Activated naive CD4-positive, alpha-beta T cell treated with Interleukin-2 at 50 U/mL for 16 hours (primary cell): ENCODE data around the gene OR9K2.
"Not testable (repeated sequence)": the region's sequence is repeated elsewhere in the genome, so short reads cannot be mapped to it uniquely, and the experiment has no call there.

Experiments used
- DNase-seq: peaks from one replicate; pipeline ENCODE4 v3.0.0-alpha.2; 2020

OR9K2 gene

GRCh38 chr12:55126106-55126505 is at the start of gene OR9K2:
Gene OR9K2 (plus strand): TSS chr12:55126406. CDS start chr12:55129835, 3,429 bp downstream.
- no peak for DNase-seq

GRCh38 chr12:55092579-55092978 is 33.6 kb upstream of the OR9K2 start:
- no peak for DNase-seq

GRCh38 chr12:55112378-55112875 is 13.8 kb upstream of the OR9K2 start:
- no peak for DNase-seq

GRCh38 chr12:55116152-55116551 is 10.1 kb upstream of the OR9K2 start:
- DNase-seq: no peak

- DNase-seq: no peak
These were observed 6.6 kb downstream of the OR9K2 start for GRCh38 chr12:55132816-55133215.

DNA sequence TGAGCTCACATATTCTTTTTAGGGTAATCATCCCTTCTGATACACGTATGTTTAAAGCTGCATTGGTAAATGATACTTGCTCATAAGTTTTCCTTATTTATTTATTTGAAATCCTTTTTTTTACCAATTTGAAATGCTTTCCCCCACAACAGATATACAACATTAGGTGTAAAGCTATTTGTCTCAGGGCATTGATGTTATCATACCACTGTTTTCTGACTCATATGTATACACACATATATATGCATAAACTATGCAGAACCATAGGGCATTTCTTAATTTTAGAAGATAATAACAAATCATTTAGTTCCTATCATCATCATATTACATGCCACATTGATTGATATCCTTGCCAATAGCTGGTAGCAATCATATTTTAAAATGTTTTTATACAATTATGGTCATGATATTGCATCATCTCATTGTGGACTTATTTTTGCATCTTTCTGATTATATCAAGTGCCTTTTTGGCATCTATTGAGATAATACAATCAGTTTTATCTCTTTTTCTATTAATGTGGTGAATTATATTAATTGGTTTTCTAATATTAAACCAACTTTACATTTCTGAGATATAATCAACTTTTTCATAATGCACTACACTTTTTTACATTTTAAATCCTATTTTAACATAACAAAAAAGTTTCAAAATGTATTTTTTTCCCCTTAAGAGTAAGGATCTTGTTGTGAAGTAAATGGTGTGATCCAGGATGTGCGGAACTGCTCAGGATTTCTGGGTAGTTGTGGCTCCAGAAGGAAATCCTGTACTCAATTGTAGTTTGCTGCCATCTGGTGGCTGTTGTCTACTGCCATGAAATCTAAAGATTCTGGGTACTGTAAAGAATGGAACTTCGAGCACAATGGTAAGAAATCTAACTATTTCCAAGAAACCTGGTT is 16.7 kb downstream of the OR9K2 start:
- DNase-seq: peak; percentile 29

DNA sequence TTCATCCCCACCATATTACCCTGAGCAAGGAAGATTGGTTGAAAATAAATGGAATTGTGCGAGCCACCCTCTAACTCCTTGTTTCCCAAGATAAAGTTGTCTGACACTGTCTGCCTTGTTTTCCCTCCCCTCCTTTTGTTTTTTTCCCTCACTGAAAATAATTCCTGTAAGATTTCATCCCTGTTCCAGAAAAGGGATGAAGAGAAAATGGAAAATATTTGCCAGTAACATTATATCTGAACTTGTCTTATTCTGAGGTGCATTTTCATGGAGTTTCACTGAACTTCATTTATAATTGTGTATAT is 17.3 kb downstream of the OR9K2 start:
- DNase-seq: no peak

DNA sequence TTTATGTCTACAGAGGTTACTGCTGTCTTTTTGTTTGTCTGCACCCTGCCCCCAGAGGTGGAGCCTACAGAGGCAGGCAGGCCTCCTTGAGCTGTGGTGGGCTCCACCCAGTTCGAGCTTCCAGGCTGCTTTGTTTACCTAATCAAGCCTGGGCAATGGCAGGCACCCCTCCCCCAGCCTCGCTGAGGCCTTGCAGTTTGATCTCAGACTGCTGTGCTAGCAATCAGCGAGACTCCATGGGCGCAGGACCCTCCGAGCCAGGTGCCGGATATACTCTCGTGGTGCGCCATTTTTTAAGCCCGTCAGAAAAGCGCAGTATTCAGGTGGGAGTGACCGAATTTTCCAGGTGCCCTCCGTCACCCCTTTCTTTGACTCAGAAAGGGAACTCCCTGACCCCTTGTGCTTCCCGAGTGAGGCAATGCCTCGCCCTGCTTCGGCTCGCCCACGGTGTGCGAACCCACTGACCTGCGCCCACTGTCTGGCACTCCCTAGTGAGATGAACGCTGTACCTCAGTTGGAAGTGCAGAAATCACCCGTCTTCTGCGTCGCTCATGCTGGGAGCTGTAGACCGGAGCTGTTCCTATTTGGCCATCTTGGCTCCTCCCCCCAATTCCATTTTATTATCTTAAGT is 40.9 kb downstream of the OR9K2 start:
- DNase-seq: not testable (repeated sequence)

DNA sequence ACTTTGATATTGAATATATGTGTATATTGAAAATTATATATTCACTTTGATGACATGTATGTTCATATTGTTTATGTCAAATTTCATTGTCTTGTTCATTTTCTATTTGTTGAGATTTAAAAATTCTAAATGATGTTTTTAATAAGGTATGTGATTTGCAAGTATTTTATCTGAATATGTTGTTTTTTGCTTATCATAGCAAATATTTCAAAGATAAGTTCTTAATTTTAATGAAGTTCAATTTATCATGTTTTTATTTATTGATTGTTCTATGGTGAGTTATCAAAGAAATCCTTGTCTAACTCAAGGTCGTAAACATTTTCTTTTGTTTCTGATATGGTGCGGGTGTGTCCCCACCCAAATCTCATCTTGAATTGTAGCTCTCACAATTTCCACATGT is 45.2 kb downstream of the OR9K2 start:
- no peak for DNase-seq

DNA sequence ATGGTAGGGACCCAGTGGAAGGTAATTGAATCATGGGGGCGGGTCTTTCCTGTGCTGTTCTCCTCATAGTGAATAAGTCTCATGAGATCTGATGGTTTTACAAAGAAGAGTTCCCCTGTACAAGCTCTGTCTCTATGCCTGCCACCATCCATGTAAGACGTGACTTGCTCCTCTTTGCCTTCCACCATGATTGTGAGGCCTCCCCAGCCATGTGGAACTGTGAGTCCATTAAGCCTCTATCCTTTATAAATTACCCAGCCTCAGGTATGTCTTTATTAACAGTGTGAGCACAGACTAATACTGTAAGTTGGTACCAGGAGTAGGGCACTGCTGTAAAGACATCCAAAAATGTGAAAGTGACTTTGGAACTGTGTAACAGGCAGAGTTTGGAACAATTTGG is 45.6 kb downstream of the OR9K2 start:
- not testable (repeated sequence) for DNase-seq

DNA sequence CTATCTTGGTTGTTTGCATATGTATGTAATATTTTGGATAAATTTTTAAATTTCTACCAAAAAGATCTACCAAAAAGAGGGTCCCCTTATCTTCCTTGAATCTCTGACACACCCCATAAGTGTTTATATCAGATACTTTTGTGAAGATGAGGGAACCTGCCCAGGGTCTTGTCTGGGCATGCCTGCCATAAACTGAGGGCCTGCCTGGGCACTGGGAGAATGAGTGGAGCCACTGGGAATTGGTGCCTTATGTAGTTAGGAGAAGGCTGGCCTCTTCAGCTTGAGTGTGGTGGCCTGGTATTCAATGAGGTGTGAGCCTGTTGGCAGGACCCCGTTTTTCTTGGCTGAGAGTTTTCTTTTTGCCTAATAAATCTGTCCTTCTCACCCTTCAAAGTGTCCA is 46.5 kb downstream of the OR9K2 start:
- no peak for DNase-seq

- DNase-seq: no peak
These were observed 47.2 kb downstream of the OR9K2 start for GRCh38 chr12:55173456-55173855.
